GM19193 (cell line): Measurements from ENCODE around the gene LDB3.

Source experiments
- POLR2A ChIP-seq: IDR thresholded peaks from 4 replicates; pipeline ENCODE4 v1.6.1; 2011; ENCODE audit not compliant: insufficient read depth, insufficient read length; ENCODE audit errors: extremely low read depth

Gene LDB3

GRCh38 chr10:86668297-86669165 is at the start of gene LDB3:
LDB3 (plus strand) TSS chr10:86668511; CDS start chr10:86668692, 181 bp downstream.
- TF ChIP-seq POLR2A, result no peak

GRCh38 chr10:86628311-86628710 is 40.0 kb upstream of the LDB3 start:
- no peak for TF ChIP-seq POLR2A

GRCh38 chr10:86630079-86630478 is 38.2 kb upstream of the LDB3 start:
- TF ChIP-seq POLR2A, result no peak

GRCh38 chr10:86632009-86632800 is 36.1 kb upstream of the LDB3 start:
- no peak for TF ChIP-seq POLR2A

GRCh38 chr10:86632951-86633350 is 35.4 kb upstream of the LDB3 start:
- TF ChIP-seq POLR2A, result no peak

GRCh38 chr10:86635402-86635801 is 32.9 kb upstream of the LDB3 start:
- TF ChIP-seq POLR2A, result no peak

GRCh38 chr10:86636311-86636710 is 32.0 kb upstream of the LDB3 start:
- no peak for TF ChIP-seq POLR2A

GRCh38 chr10:86642021-86642420 is 26.3 kb upstream of the LDB3 start:
- TF ChIP-seq POLR2A, result no peak

- TF ChIP-seq POLR2A, result no peak
Observed at GRCh38 chr10:86642499-86642898, 25.8 kb upstream of the LDB3 start.

GRCh38 chr10:86644152-86644793 is 24.0 kb upstream of the LDB3 start:
- TF ChIP-seq POLR2A, result no peak

- TF ChIP-seq POLR2A, result no peak
Observed at GRCh38 chr10:86644794-86645445, 23.4 kb upstream of the LDB3 start.

- no peak for TF ChIP-seq POLR2A
Observed at GRCh38 chr10:86646532-86646931, 21.8 kb upstream of the LDB3 start.

- no peak for TF ChIP-seq POLR2A
Observed at GRCh38 chr10:86646933-86647332, 21.4 kb upstream of the LDB3 start.

- no peak for TF ChIP-seq POLR2A
Observed at GRCh38 chr10:86647773-86648703, 20.3 kb upstream of the LDB3 start.
